HepG2 (cell line): Measurements from ENCODE around the gene PLPPR3.
"Not testable (repeated sequence)": the region's sequence is repeated elsewhere in the genome, so short reads cannot be mapped to it uniquely, and the experiment has no call there.

Source experiments
- ARHGAP35 ChIP-seq: sonication (generic); formaldehyde crosslinking; IDR thresholded peaks from 2 replicates; pipeline ENCODE4 v1.9.0; 2022; ENCODE audit warnings: mild to moderate bottlenecking, inconsistent platforms, moderate library complexity, missing genetic modification reagents, borderline replicate concordance
- FOSL2 ChIP-seq: sonication (generic); formaldehyde crosslinking; IDR thresholded peaks from 2 replicates; pipeline ENCODE4 v1.4.0; 2020; ENCODE audit warnings: missing genetic modification reagents
- MAFK ChIP-seq, 2 experiments: IDR thresholded peaks in 1 of 2; conservative IDR thresholded peaks in 1 of 2; 2 replicates each; pipeline ENCODE4 v1.6.1; 2011; ENCODE audit warnings: improper control_type of control experiment in 2 of 2, low read length in 2 of 2
- NR3C1 ChIP-seq: sonication (generic); formaldehyde crosslinking; IDR thresholded peaks from 2 replicates; pipeline ENCODE4 v1.4.0; 2020; ENCODE audit warnings: missing genetic modification reagents
- REL ChIP-seq: sonication (generic); formaldehyde crosslinking; conservative IDR thresholded peaks from 2 replicates; pipeline ENCODE4 v1.8.0; 2022; ENCODE audit warnings: mild to moderate bottlenecking, missing genetic modification reagents, moderate library complexity
- ZBTB8A ChIP-seq: sonication (generic); formaldehyde crosslinking; IDR thresholded peaks from 2 replicates; pipeline ENCODE4 v1.4.0; 2020; ENCODE audit warnings: mild to moderate bottlenecking, low read depth, missing genetic modification reagents, borderline replicate concordance
- TF ChIP-seq, protein P1 (sequence below): sonication (generic); formaldehyde crosslinking; IDR thresholded peaks from 2 replicates; pipeline ENCODE4 v1.4.0; 2020; ENCODE audit warnings: missing genetic modification reagents
- TF ChIP-seq, protein P2 (sequence below): sonication (generic); formaldehyde crosslinking; IDR thresholded peaks from 2 replicates; pipeline ENCODE4 v1.5.0; 2020; ENCODE audit warnings: mild to moderate bottlenecking, missing genetic modification reagents, moderate library complexity

DNA sequence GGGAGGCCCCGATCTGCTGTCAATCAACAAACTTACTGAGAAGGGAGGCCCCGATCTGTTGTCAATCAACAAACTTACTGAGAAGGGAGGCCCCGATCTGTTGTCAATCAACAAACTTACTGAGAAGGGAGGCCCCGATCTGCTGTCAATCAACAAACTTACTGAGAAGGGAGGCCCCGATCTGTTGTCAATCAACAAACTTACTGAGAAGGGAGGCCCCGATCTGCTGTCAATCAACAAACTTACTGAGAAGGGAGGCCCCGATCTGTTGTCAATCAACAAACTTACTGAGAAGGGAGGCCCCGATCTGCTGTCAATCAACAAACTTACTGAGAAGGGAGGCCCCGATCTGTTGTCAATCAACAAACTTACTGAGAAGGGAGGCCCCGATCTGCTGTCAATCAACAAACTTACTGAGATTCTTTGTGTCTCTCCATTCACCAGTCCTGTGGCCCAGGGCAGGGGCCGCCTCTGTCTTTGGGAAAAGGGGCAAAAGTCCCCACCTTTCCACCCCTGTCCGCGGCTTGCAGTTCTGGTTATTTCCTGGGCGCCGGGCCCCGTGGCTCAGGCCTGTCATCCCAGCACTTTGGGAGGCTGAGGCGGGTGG lies 32.0 kb upstream of the PLPPR3 start:
- TF ChIP-seq, protein P1, sequence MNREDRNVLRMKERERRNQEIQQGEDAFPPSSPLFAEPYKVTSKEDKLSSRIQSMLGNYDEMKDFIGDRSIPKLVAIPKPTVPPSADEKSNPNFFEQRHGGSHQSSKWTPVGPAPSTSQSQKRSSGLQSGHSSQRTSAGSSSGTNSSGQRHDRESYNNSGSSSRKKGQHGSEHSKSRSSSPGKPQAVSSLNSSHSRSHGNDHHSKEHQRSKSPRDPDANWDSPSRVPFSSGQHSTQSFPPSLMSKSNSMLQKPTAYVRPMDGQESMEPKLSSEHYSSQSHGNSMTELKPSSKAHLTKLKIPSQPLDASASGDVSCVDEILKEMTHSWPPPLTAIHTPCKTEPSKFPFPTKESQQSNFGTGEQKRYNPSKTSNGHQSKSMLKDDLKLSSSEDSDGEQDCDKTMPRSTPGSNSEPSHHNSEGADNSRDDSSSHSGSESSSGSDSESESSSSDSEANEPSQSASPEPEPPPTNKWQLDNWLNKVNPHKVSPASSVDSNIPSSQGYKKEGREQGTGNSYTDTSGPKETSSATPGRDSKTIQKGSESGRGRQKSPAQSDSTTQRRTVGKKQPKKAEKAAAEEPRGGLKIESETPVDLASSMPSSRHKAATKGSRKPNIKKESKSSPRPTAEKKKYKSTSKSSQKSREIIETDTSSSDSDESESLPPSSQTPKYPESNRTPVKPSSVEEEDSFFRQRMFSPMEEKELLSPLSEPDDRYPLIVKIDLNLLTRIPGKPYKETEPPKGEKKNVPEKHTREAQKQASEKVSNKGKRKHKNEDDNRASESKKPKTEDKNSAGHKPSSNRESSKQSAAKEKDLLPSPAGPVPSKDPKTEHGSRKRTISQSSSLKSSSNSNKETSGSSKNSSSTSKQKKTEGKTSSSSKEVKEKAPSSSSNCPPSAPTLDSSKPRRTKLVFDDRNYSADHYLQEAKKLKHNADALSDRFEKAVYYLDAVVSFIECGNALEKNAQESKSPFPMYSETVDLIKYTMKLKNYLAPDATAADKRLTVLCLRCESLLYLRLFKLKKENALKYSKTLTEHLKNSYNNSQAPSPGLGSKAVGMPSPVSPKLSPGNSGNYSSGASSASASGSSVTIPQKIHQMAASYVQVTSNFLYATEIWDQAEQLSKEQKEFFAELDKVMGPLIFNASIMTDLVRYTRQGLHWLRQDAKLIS: not testable (repeated sequence)
- TF ChIP-seq ARHGAP35 (CRISPR knock-in tag); NR3C1 (CRISPR knock-in tag); REL (CRISPR knock-in tag); FOSL2 (CRISPR knock-in tag); MAFK (conservative IDR thresholded peaks at IDR 0.05 in 1 of 2, IDR thresholded peaks at IDR 0.05 in 1 of 2; ENCODE audit: low read length in 2 of 2); ZBTB8A (CRISPR knock-in tag): not testable (repeated sequence)
- TF ChIP-seq, protein P2, sequence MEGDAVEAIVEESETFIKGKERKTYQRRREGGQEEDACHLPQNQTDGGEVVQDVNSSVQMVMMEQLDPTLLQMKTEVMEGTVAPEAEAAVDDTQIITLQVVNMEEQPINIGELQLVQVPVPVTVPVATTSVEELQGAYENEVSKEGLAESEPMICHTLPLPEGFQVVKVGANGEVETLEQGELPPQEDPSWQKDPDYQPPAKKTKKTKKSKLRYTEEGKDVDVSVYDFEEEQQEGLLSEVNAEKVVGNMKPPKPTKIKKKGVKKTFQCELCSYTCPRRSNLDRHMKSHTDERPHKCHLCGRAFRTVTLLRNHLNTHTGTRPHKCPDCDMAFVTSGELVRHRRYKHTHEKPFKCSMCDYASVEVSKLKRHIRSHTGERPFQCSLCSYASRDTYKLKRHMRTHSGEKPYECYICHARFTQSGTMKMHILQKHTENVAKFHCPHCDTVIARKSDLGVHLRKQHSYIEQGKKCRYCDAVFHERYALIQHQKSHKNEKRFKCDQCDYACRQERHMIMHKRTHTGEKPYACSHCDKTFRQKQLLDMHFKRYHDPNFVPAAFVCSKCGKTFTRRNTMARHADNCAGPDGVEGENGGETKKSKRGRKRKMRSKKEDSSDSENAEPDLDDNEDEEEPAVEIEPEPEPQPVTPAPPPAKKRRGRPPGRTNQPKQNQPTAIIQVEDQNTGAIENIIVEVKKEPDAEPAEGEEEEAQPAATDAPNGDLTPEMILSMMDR (CRISPR knock-in tag): not testable (repeated sequence)
